ENCODE data around the gene AP1M1.
A peak's percentile ranks its signal among the peaks of the same experiment; 100 is the strongest.
"Not testable (repeated sequence)": the region's sequence is repeated elsewhere in the genome, so short reads cannot be mapped to it uniquely, and the experiment has no call there.

Gene AP1M1

DNA sequence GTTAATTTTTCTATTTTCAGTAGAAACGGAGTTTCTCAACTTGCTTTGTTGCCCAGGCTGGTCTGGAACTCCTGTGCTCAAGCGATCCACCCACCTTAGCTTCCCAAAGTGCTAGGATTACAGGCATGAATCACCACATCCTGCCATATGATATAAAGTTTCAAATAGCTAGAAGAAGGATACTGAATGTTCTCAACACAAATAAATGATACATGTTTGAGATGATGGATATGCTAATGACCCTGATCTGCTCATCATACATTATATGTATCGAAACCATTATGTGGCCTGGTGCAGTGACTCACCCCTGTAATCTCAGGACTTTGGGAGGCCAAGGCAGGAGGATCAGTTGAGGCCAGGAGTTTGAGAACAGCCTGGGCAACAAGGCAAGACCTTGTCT is 35.9 kb upstream of the AP1M1 start:
- DNase-seq (ENCODE audit: insufficient read length) (no peak), FAIRE-seq (no peak)
- no peak for TF ChIP-seq POLR2A (IDR thresholded peaks at IDR 0.05; ENCODE audit: low read depth, low read length)
- TF ChIP-seq TAF1 (IDR thresholded peaks at IDR 0.05; ENCODE audit: borderline replicate concordance, low read depth, low read length): no peak
- TF ChIP-seq POLR2AphosphoS5 (IDR thresholded peaks at IDR 0.05; ENCODE audit: low read depth, low read length): no peak

DNA sequence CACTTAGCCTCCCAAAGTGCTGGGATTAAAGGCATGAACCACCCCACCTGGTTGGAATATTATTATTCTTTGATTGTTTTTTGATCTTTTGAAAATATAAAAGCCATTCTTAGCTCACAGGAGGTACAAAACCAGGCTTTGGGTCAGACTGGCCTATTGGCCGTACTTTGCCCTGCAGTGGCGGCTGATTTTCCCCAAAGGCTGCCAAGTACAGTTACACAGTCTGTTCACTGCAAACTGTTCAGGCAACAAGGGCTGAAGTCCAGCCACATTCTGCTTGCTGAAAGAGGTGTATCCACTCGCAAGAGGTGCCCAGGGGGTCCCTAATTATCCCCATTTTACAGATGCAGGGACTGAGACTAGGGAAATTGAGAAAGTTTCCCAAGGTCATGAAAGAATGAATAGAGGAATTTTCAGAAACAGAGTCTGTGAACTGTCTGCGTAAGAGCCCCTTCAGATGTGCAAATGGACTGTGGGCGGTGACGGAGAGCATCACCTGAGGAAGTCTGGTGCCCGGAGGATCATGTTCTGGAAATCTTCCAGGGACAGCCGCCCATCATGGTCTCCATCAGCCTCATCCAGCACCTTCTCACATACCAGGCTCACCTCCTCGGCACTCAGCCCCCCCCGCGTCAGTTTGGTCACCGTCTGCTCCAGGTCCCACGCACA is 33.4 kb upstream of the AP1M1 start:
- TF ChIP-seq POLR2AphosphoS5 (IDR thresholded peaks at IDR 0.05; ENCODE audit: low read depth, low read length): no peak
- TF ChIP-seq POLR2A (IDR thresholded peaks at IDR 0.05; ENCODE audit: low read depth, low read length): no peak
- TF ChIP-seq TAF1 (IDR thresholded peaks at IDR 0.05; ENCODE audit: borderline replicate concordance, low read depth, low read length): no peak
- DNase-seq (ENCODE audit: insufficient read length) (no peak), FAIRE-seq (no peak)

DNA sequence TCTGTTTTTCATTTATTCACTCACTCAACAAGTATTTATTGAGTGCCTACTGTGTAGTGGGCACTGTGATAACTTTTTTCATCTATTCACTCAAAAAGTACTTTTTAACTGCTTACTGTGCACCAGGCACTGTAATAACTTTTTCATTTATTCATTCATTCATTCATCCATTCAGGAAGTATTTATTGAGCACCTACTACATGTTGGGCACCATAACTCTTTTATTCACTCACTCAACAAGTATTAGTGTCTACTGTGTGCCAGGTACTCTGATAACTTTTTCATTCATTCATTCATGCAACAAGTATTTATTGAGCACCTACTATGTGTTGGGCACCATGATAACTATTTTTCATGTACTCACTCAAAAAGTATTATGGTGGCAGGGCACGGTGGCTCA is 31.3 kb upstream of the AP1M1 start:
- DNase-seq (ENCODE audit: insufficient read length) (no peak), FAIRE-seq (no peak)
- TF ChIP-seq POLR2A (IDR thresholded peaks at IDR 0.05; ENCODE audit: low read depth, low read length) (no peak), TAF1 (IDR thresholded peaks at IDR 0.05; ENCODE audit: borderline replicate concordance, low read depth, low read length) (no peak), POLR2AphosphoS5 (IDR thresholded peaks at IDR 0.05; ENCODE audit: low read depth, low read length) (no peak)

DNA sequence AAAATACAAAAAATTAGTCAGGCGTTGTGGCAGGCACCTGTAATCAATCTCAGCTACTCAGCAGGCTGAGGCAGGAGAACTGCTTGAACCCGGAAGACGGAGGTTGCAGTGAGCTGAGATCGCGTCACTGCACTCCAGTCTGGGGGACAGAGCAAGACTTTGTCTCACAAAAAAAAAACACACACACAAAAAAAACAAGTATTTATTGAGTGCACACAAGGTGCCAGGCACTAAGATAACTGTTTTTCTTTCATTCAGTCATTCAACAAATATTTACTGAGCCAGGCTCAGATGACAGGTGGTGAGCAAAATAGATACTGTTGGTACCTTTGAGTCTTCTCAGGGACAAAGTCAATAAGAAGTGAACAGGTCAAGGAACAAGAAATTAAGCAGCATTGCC is 30.7 kb upstream of the AP1M1 start:
- TF ChIP-seq POLR2AphosphoS5 (IDR thresholded peaks at IDR 0.05; ENCODE audit: low read depth, low read length) (no peak), TAF1 (IDR thresholded peaks at IDR 0.05; ENCODE audit: borderline replicate concordance, low read depth, low read length) (no peak), POLR2A (IDR thresholded peaks at IDR 0.05; ENCODE audit: low read depth, low read length) (no peak)
- no peak for DNase-seq (ENCODE audit: insufficient read length)
- no peak for FAIRE-seq

DNA sequence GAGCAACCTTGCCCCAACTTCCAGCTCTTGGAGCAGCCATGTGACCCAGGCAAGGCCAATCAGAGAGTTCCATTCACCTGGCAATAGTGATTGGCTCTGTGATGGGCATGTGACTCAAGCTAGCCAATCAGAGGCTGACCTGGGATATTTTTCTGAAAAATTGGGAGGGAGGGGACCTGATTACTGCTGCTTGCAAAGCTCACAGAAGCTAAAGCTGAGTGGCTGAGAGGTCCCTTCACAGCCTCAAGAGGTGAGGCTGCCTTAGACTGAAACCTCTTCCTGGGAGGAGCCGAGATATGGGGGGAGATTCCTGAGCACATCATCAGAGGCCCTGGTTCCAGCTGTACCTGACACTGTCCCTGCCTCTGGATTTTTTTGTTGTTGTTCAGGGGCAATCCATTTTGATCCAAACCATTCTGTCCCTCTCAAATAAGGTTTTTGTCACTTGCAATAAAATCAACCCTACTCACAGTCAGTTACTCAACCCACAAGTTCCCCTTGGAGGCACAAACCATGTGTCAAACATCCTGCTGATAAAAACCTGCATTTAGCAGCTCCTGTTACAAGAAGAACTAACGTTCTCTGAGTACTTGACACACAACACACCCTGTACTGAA is 29.1 kb upstream of the AP1M1 start:
- FAIRE-seq (peak; percentile 5), DNase-seq (ENCODE audit: insufficient read length) (no peak)
- TF ChIP-seq POLR2A (IDR thresholded peaks at IDR 0.05; ENCODE audit: low read depth, low read length): no peak
- no peak for TF ChIP-seq TAF1 (IDR thresholded peaks at IDR 0.05; ENCODE audit: borderline replicate concordance, low read depth, low read length)
- no peak for TF ChIP-seq POLR2AphosphoS5 (IDR thresholded peaks at IDR 0.05; ENCODE audit: low read depth, low read length)

DNA sequence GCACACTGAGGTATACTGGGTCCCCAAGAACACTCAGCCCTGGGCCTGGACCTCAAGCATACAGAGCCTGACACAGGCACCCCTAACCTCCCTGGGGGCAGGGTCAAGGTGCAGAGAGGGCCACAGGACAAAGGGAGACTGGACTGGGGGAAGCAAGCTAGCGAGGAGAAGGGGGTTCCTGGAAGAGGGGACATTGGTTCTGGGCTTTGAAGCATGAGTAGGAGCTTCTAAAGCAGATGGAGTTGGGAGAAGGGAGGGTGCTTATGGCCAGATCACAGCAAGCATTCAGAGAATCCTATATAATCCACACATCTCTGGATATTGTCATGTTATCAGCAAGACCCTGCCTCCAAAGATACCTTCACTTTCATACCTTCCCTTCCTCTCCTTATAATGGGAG is 27.6 kb upstream of the AP1M1 start:
- no peak for FAIRE-seq
- DNase-seq (ENCODE audit: insufficient read length): no peak
- TF ChIP-seq TAF1 (IDR thresholded peaks at IDR 0.05; ENCODE audit: borderline replicate concordance, low read depth, low read length): no peak
- TF ChIP-seq POLR2A (IDR thresholded peaks at IDR 0.05; ENCODE audit: low read depth, low read length): no peak
- TF ChIP-seq POLR2AphosphoS5 (IDR thresholded peaks at IDR 0.05; ENCODE audit: low read depth, low read length): no peak

DNA sequence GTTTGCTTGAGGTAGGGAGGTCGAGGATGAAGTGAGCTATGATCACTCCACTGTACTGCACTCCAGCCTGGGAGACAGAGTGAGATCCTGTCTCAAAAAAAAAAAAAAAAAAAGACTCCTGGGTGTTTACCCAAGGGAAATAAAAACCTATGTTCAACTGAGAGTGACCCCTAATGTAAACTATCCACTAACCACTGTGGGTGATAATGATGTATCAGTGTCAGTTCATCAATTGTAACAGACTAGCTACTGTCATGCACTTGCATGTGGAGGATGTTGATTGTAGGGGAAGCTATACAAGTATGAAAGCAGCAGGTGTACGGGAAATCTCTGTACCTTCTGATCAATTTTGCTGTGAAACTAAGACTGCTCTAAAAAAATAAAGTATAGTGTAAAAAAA is 21.8 kb upstream of the AP1M1 start:
- TF ChIP-seq POLR2A (IDR thresholded peaks at IDR 0.05; ENCODE audit: low read depth, low read length) (no peak), TAF1 (IDR thresholded peaks at IDR 0.05; ENCODE audit: borderline replicate concordance, low read depth, low read length) (no peak), POLR2AphosphoS5 (IDR thresholded peaks at IDR 0.05; ENCODE audit: low read depth, low read length) (no peak)
- FAIRE-seq (no peak), DNase-seq (ENCODE audit: insufficient read length) (no peak)

DNA sequence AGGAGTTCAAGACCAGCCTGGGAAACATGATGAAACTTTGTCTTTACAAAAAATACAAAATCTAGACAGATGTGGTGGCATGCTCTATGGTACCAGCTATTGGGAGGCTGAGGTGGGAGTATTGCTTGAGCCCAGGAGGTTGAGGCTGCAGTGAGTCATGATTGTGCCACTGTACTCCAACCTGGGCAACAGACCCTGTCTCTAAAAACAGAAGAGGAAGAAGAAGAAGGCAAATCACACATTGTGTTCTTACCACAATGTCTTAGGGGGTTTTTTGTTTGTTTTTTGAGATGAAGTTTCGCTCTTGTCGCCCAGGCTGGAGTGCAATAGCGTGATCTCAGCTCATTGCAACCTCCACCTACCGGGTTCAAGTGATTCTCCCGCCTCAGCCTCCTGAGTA is 18.8 kb upstream of the AP1M1 start:
- not testable (repeated sequence) for DNase-seq (ENCODE audit: insufficient read length); FAIRE-seq

DNA sequence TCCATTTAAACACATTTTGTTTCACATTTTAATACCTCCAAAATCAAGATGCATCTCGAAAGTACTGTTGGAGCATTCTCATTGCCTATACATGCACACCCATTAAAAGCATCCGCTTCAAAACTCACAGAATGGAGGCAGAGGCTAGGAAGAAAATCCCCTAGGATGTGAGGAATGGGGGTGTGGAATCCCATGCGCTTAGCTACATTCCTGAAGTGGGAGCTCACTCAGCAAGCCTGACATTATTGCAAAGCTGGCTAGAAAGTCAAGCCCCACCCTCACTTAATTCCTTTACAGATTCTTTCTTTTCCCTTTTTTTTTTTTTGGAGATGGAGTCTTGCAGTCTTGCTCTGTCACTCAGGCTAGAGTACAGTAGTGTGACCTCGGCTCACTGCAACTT is 17.1 kb upstream of the AP1M1 start:
- DNase-seq (ENCODE audit: insufficient read length) (no peak), FAIRE-seq (no peak)
- no peak for TF ChIP-seq POLR2AphosphoS5 (IDR thresholded peaks at IDR 0.05; ENCODE audit: low read depth, low read length)
- no peak for TF ChIP-seq TAF1 (IDR thresholded peaks at IDR 0.05; ENCODE audit: borderline replicate concordance, low read depth, low read length)
- no peak for TF ChIP-seq POLR2A (IDR thresholded peaks at IDR 0.05; ENCODE audit: low read depth, low read length)

DNA sequence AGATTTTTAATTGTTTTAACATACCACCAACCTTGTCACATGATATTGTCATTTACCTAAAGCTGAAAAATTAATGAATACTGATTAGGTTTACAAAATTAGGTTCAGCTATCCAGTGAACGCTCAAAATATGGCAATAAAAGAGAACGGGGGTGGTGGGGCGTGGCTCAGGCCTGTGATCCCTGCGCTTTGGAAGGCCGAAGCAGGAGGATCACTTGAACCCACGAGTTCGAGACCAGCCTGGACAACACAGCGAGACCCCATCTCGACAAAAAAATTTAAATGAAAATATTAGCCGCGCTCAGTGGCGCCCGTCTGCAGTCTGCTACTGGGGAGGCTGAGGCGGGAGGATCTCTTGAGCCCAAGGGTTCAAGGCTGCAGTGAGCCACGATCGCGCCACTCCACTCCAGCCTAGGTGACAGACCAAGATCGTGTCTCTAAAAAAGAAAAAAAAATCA is 13.0 kb upstream of the AP1M1 start:
- DNase-seq (ENCODE audit: insufficient read length): no peak
- FAIRE-seq: peak; percentile 76
- TF ChIP-seq TAF1 (IDR thresholded peaks at IDR 0.05; ENCODE audit: borderline replicate concordance, low read depth, low read length): no peak
- TF ChIP-seq POLR2AphosphoS5 (IDR thresholded peaks at IDR 0.05; ENCODE audit: low read depth, low read length): no peak
- no peak for TF ChIP-seq POLR2A (IDR thresholded peaks at IDR 0.05; ENCODE audit: low read depth, low read length)

DNA sequence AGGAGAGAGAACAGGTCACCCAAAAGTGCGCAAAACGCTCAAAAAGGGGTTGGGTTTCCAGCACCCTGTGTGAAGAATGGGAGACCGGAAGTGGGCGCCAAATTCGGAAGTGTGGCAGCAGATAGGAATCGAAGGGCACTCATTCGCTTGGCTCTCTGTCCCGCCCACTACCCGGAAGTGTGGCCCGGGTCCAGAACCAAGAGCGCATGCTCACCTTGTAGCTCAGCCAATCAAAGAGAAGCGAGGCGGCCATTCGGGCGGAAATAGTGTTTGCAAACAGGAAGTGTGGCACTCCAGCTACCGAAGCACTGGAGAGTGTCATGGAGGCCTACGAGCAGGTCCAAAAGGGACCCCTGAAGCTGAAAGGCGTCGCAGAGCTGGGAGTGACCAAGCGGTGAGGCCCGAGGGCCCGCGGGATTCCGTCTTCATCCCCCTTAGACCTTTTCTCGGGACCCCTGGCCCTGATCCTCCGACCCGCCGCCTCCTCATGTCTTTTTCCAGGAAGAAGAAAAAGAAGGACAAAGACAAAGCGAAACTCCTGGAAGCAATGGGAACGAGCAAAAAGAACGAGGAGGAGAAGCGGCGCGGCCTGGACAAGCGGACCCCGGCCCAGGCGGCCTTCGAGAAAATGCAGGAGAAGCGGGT is 12.5 kb upstream of the AP1M1 start, which contains the start of gene FAM32A:
FAM32A (plus strand) TSS at position 288 of the 645 bp plus-strand sequence; CDS start at position 321, 33 bp downstream.
- peak; percentile 66; the same call in 1 of the 2 replicates for TF ChIP-seq TAF1 (IDR thresholded peaks at IDR 0.05; ENCODE audit: borderline replicate concordance, low read depth, low read length)
- TF ChIP-seq POLR2AphosphoS5 (IDR thresholded peaks at IDR 0.05; ENCODE audit: low read depth, low read length): peak; percentile 84
- TF ChIP-seq POLR2A (IDR thresholded peaks at IDR 0.05; ENCODE audit: low read depth, low read length): peak; percentile 85
- peak; percentile 100 for DNase-seq (ENCODE audit: insufficient read length)
- FAIRE-seq: peak; percentile 96

DNA sequence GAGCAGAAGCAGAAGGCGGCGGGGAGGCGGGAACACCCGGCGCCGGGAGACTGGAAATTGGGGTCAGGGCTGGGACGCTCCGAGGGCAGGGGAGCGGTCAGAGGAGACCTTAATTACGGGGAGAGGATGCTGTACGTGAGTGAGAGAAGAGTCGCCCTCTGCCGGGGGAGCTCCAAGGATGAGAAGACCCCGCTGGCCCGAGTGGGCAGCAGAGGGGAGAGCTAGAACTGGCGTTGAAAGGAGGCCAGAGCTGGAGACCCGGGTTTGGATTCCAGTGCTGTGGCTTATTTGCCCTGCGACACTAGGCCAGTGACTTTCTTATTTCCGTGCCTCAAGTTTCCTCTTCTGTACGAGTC is 12.0 kb upstream of the AP1M1 start:
- TF ChIP-seq POLR2A (IDR thresholded peaks at IDR 0.05; ENCODE audit: low read depth, low read length) (no peak), POLR2AphosphoS5 (IDR thresholded peaks at IDR 0.05; ENCODE audit: low read depth, low read length) (no peak)
- FAIRE-seq (no peak), DNase-seq (ENCODE audit: insufficient read length) (no peak)

Data from GM12892 (cell line).